HG02884 (cell line): Measurements from ENCODE around the gene PCSK9.

Experiments
- ATAC-seq: cut with Tn5 transposase; IDR thresholded peaks from one replicate; pipeline ENCODE4 v1.9.1; 2021; ENCODE audit warnings: mild to moderate bottlenecking, moderate library complexity; ENCODE audit not compliant: unreplicated experiment

The PCSK9 gene

GRCh38 chr1:55039342-55040082, at the start of gene PCSK9:
Gene PCSK9 (plus strand): TSS chr1:55039548. CDS start chr1:55039838, 290 bp downstream.
- no peak for ATAC-seq

DNA sequence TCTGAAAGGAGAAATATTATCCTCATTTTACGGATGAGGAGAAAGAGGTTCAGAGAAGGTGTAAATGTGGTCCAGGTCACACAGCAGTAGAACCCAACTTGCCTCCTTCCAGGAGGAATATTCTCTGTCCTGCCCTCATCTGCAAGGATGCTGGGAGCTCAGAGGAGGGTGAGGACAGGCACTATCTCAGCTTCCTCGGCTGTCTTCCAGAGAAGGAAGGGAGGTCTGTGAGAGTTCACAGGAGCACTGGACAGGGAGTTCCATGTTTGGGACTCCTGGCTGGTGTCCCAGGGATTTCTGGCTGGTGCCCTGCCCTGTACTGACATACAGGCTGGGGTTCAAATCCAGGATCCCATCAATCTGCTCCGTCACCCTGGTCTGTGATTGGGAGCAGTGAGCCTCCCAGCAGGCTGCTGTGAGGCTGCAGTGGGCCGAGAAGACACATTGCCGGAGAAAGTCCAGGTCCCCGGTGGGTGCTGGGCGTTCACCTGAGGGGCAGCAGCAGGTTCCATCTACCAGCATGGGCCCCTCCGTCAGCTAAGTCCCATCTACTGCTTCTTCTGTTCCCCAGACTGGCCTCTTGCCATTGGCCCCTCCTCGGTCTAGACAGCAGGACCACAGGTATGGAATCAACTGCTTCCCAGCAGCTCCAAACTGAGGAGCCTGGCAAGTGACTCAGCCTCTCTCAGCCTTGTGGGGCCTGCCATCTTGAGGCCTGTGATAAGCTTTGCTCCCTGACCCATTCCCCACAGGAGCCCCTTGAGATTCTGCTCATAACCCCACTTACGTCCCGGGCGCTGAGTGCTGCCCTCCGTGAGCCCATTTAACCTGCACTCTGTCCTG, 49.2 kb upstream of the PCSK9 start:
- no peak for ATAC-seq

DNA sequence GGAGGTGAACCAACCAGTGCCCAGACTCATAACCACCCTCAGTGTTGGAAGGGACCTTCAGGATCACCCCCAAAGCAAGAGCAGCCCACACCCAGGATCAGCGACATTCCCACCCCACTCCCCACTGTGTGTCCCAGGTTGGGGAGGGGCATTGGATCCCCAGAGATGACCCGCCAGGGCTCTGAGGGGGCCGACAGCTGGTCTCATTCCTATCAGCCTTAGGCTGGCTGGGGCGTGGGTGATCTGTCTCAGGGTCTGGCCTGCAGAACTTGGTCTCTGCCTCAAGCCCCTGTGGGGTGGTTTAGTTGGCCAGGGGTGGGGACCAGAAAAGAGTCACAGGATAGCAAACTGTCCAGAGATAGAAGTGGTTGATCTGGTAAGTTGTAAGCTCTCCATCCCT, 48.4 kb upstream of the PCSK9 start:
- no peak for ATAC-seq

GRCh38 chr1:54991939-54992338, 47.4 kb upstream of the PCSK9 start:
- no peak for ATAC-seq

- ATAC-seq, result no peak
Observed at GRCh38 chr1:54993140-54993539, 46.2 kb upstream of the PCSK9 start.

DNA sequence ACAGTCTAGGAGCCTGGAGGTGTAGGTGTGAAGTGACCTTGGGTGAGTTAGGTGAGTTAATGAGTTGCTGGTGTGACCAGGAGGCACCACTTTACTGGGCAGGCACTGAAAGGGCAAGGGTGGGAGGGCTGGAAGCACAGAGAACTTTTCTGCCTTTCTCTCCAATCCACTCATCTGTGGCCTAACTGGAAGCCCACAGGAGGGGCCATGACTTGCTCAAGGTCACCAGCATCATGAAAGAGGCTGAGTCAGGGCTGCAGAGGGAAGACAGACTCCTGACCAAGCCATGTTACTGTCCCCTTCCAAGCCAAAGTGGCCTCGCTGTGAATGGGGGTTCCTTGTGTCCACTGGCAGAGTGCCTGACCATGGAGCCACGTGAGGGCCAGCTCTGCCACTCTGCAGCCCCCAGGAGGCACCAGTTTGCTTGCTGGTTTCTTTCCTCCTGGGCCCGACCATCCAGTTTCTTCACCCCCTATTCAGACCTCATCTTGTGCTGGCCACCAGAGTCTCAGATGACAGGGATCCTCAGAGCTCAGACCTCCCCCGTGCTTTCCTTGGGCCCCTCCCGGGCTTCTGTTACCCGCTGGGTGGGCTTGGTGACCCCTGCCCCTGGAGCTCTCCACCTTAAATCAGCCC, 44.9 kb upstream of the PCSK9 start:
- ATAC-seq, result no peak

- ATAC-seq, result no peak
Observed at GRCh38 chr1:54995013-54995760, 44.2 kb upstream of the PCSK9 start.

GRCh38 chr1:54995835-54996234, 43.5 kb upstream of the PCSK9 start:
- no peak for ATAC-seq

DNA sequence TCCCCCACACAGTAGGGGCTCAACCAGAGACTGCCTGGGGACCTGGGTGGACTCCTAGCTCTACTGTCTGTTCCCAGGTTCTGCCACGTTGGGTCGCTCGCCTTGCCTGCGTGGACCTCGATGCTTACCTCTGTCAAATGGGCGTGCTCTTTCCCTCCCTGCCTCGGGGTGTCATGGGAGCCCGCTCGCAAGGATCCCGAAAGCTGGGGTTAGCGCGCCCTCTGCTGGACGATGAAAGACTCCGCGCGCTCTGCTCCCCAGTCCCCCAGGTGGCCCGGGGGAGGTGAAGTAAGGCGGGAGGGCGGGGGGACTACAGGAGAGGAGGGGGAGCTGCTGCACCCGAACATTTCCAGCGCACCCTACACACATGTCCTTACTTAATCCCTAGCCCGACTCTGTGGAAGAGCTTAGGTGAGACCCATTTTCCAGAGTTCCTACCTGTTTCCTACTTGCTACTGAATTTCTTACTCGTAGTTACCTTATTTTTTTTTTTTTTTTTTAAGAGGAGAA, 42.9 kb upstream of the PCSK9 start:
- ATAC-seq, result peak; percentile 69

DNA sequence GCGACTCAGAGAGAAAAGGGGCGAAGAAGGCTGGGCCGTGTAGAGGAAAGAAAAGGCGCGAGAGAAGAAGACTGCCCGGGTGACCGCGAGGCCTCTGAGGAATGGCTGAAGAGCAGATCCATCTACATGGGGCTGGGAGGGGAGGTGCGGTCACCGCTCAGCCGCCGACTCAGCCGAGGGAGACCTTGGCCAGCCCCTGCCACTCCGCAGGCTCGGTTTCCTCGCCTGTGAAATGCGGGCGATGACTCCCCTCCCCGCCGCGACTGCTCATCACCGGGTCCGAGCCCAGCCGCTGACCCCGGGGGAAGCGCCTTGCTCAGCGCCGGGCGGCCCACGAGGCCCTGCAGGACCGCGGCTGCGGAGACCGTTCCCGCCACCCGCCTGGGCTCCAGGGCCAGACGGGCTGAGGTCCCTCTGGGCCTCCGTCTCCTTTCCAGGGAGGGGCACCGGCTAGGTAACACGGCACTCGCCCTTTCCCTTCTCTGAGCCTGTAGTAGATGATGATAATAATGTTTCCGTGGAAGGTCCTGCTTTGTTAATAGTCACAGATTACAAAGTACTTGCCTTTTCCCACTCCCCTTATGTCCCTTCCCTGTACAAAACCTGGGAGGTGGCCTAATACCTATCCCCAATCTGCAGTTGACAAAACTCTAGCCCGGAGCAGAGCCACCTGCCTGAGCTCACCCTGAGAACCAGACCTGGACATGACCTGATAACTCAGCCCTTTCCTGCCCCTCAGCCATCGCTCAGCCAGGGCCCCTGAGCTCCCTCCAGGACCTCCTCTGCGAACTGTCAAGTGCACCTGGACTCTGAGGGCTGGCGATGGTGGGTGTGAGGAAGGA, 42.3 kb upstream of the PCSK9 start:
- ATAC-seq, result no peak

DNA sequence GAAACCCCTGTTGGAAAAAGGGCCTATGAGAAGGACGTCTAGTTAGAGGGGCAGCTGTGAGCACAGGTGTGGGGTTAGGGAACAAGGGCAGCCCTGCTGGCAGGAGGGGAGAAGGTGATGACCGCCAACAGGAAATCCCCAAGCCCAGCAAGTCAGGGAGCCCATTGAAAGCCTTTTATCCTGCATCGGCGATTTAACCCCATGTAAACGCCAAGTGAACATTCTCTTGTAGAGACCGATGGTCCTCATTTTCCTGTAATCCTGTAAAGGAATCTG, 41.7 kb upstream of the PCSK9 start:
- ATAC-seq, result no peak

DNA sequence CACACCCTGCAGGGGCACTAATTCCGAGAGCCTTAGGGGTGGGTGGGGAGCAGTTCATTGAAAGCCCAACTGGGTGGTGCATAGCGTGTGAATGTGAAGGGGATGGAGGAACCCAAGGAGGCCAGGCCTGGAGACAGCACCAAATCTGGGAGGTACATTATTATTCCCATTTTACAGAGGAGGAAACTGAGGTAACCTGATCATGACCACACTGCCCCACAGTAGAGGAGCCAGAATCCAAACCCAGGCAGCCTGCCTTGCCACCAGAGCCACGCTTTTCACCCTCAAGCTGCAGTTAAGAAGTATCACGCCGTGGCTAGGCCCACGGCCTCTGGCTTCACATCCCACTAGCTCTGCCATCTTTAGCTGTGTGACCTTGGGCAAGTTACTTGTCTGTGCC, 41.2 kb upstream of the PCSK9 start:
- no peak for ATAC-seq

DNA sequence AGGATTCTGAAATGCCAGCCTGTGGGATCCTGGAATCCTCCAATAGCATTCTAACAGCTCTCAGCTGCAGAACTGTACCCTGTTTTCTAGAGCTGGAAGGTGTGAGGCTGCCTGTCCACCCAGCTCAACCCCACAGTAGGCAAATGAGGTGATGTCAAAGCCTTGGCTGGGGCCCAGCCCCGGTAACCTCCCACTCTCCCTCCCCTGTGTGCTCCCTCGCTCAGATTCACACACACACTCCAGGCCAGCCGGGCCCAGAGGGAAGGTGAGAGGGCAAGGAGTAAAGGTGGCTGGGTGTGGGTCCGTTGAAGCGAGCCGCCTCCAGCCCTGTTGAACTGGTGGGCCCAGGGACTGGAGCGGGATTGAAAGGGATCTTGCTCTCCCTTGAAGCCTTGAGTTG, 40.7 kb upstream of the PCSK9 start, which contains the start of gene BSND:
TSS of gene BSND (plus strand) at position 257 of the 400 bp plus-strand sequence. CDS start 254 bp downstream, outside the sequence.
- no peak for ATAC-seq

DNA sequence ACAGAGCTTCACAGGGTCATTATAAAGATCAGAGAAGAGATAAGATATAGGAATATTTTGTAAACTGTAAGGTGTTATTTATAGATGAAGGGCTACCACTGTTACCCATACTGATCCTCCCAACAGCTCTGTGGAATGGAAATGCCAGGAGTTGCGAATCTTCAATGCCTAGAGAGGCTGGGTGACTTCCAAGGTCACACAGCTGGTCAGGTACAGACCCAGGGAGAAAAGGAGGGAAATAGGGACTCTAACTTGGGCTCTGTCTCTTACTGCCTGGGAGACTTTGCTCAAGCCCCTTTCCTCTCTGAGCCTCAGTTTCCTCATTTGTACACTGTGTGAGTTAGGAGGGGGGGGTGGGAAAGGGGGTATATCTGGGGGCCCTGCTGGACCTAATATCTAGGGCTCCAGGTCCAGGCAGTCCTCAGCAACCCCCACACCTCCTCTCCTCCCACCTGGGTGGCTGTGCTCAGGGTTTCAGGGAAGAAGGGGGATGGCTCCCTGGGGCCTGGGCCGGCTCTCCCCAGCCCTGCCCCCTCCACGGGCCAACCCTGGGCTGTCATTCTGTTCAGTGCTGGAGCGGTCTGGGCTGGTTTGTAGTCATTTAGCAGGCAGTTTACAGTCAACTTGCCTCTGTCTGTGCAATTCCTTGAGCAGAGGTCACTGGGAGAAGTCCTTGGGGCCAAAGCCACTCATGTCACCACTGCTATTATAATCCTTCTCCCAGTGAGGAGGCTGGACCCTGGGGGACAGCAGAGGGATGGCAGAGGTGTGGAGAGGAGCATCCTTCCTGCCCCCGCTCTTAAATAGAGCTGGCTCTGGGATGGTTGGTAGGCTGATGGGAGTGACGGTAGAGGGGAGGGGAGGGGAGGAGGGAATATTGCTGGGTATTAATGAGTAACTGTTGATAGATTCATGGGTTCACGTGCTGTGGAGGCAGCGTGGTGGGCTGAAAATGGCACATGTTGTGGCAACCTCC, 39.0 kb upstream of the PCSK9 start:
- ATAC-seq, result no peak

GRCh38 chr1:55001311-55001710, 38.0 kb upstream of the PCSK9 start:
- ATAC-seq, result no peak

- no peak for ATAC-seq
Observed at GRCh38 chr1:55002686-55003085, 36.7 kb upstream of the PCSK9 start.

GRCh38 chr1:55005351-55006140, 33.8 kb upstream of the PCSK9 start:
- no peak for ATAC-seq

GRCh38 chr1:55006931-55007330, 32.4 kb upstream of the PCSK9 start:
- ATAC-seq, result no peak
